ENCODE results near the gene RNGTT. TPM values are rescaled to one million over a fixed set of nuclear protein-coding genes. Genes with fewer than 3 reads are reported as not detected.
"Not testable (repeated sequence)": the region's sequence is repeated elsewhere in the genome, so short reads cannot be mapped to it uniquely, and the experiment has no call there.

The RNGTT gene
- total RNA-seq, 1 donor from 2014 or later, result 11.4 TPM

- Histone ChIP-seq H3K4me3 (no peak overlapping the region), H3K4me1 (no peaks in the 10 kb centered on the region), H3K36me3 (no peaks in the 10 kb centered on the region), H3K9me3 (no peaks in the 10 kb centered on the region), H3K27ac (no peak overlapping the region), H3K27me3 (ENCODE audit: low read depth) (no peaks in the 10 kb centered on the region)
- TF ChIP-seq CTCF (IDR thresholded peaks at IDR 0.05), result peak; percentile 88
- ATAC-seq (peak; percentile 80 to 82), DNase-seq (no peak)
- intact Hi-C loops (cut with DNase I), result no loop called here
Measured at GRCh38 chr6:88780714-88781389, 182.6 kb downstream of the RNGTT start.

GRCh38 chr6:88775866-88776571 is 187.4 kb downstream of the RNGTT start:
- no peak for TF ChIP-seq CTCF (IDR thresholded peaks at IDR 0.05)
- Histone ChIP-seq H3K36me3 (no peaks in the 10 kb centered on the region), H3K9me3 (no peaks in the 10 kb centered on the region), H3K4me3 (no peak overlapping the region), H3K27me3 (ENCODE audit: low read depth) (no peaks in the 10 kb centered on the region), H3K27ac (no peak overlapping the region), H3K4me1 (no peaks in the 10 kb centered on the region)
- no peak for ATAC-seq
- DNase-seq, result no peak
- intact Hi-C loops (cut with DNase I), result no loop called here

- H3K4me1 ChIP-seq; DNase-seq; H3K27me3 ChIP-seq (ENCODE audit: low read depth); intact Hi-C loops (cut with DNase I); ATAC-seq; H3K27ac ChIP-seq; H3K36me3 ChIP-seq; H3K9me3 ChIP-seq; H3K4me3 ChIP-seq: not testable (repeated sequence)
Measured at GRCh38 chr6:88768114-88768513, 195.3 kb downstream of the RNGTT start.

GRCh38 chr6:88764081-88764480 is 199.3 kb downstream of the RNGTT start:
- no peak for TF ChIP-seq CTCF (IDR thresholded peaks at IDR 0.05)
- H3K27me3 ChIP-seq (ENCODE audit: low read depth), result no peaks in the 10 kb centered on the region
- intact Hi-C loops (cut with DNase I), result no loop called here
- no peaks in the 10 kb centered on the region for H3K36me3 ChIP-seq
- H3K4me3 ChIP-seq, result no peak overlapping the region
- no peaks in the 10 kb centered on the region for H3K9me3 ChIP-seq
- no peaks in the 10 kb centered on the region for H3K4me1 ChIP-seq
- no peak overlapping the region for H3K27ac ChIP-seq
- no peak for DNase-seq
- ATAC-seq, result no peak

GRCh38 chr6:88763160-88763559 is 200.3 kb downstream of the RNGTT start:
- Histone ChIP-seq H3K36me3 (no peaks in the 10 kb centered on the region), H3K27ac (no peak overlapping the region), H3K4me1 (no peaks in the 10 kb centered on the region), H3K27me3 (ENCODE audit: low read depth) (no peaks in the 10 kb centered on the region), H3K9me3 (no peaks in the 10 kb centered on the region), H3K4me3 (no peak overlapping the region)
- ATAC-seq (no peak), DNase-seq (no peak)
- TF ChIP-seq CTCF (IDR thresholded peaks at IDR 0.05), result no peak
- intact Hi-C loops (cut with DNase I), result no loop called here
